DOHH2 (cell line): ENCODE measurements around the gene CACNA2D3.

ENCODE experiments used
- H3F3A ChIP-seq: fragments of 200-600 bp; sonication (generic), shearing (Covaris generic); 2 replicates; pipeline ENCODE4 v1.6.0; 2016; ENCODE audit warnings: antibody characterized with exemption, mild to moderate bottlenecking; ENCODE audit not compliant: control insufficient read depth, insufficient read depth
- H3K27ac ChIP-seq: fragments of 200-600 bp; sonication (generic); 2 replicates; pipeline ENCODE4 v1.5.1; 2014; ENCODE audit warnings: low read depth, mild to moderate bottlenecking, low read length, moderate library complexity
- H3K27me3 ChIP-seq: fragments of 200-600 bp; sonication (generic); 2 replicates; pipeline ENCODE4 v1.6.1; 2014; ENCODE audit warnings: mild to moderate bottlenecking, low read length, mixed read lengths; ENCODE audit not compliant: control insufficient read depth
- H3K36me3 ChIP-seq: fragments of 200-600 bp; sonication (generic); 2 replicates; pipeline ENCODE4 v1.6.1; 2014; ENCODE audit warnings: mild to moderate bottlenecking, low read length, moderate library complexity, mixed read lengths; ENCODE audit not compliant: control insufficient read depth
- H3K4me1 ChIP-seq: fragments of 200-600 bp; sonication (generic); 2 replicates; pipeline ENCODE4 v1.6.1; 2014; ENCODE audit warnings: mild to moderate bottlenecking, low read length, mixed read lengths; ENCODE audit not compliant: control insufficient read depth
- H3K4me2 ChIP-seq: fragments of 200-600 bp; sonication (generic); 2 replicates; pipeline ENCODE4 v1.6.0; 2014; ENCODE audit warnings: mild to moderate bottlenecking, low read length, moderate library complexity
- H3K4me3 ChIP-seq: fragments of 200-600 bp; sonication (generic); 2 replicates; pipeline ENCODE4 v1.5.1; 2014; ENCODE audit warnings: mild to moderate bottlenecking, low read length, mixed read lengths
- H3K79me2 ChIP-seq: fragments of 200-600 bp; sonication (generic); 2 replicates; pipeline ENCODE4 v1.6.1; 2014; ENCODE audit warnings: mild to moderate bottlenecking, low read length, mixed read lengths; ENCODE audit not compliant: control insufficient read depth
- H3K9me2 ChIP-seq: fragments of 200-600 bp; sonication (generic); replicated peaks from 2 replicates; pipeline ENCODE4 v1.6.1; 2014; ENCODE audit warnings: mild to moderate bottlenecking, low read length, mixed read lengths; ENCODE audit not compliant: control insufficient read depth
- H3K9me3 ChIP-seq: fragments of 200-600 bp; sonication (generic); 2 replicates; pipeline ENCODE4 v1.6.1; 2014; ENCODE audit warnings: antibody characterized with exemption, low read length, mixed read lengths; ENCODE audit not compliant: control insufficient read depth, insufficient read depth
- H4K20me1 ChIP-seq: fragments of 200-600 bp; sonication (generic); 2 replicates; pipeline ENCODE4 v1.6.0; 2014; ENCODE audit warnings: low read depth, mild to moderate bottlenecking, antibody characterized with exemption, low read length, moderate library complexity; ENCODE audit not compliant: control insufficient read depth, insufficient read depth
- EZH2phosphoT487 ChIP-seq: fragments of 200-600 bp; sonication (generic); IDR thresholded peaks from 2 replicates; pipeline ENCODE4 v1.6.1; 2017; ENCODE audit warnings: borderline replicate concordance, mild to moderate bottlenecking, antibody characterized with exemption, low read length, moderate library complexity, mixed read lengths
- TF ChIP-seq, protein P1 (sequence below): fragments of 200-600 bp; sonication (generic); IDR thresholded peaks from one replicate; pipeline ENCODE4 v1.5.1; 2014; ENCODE audit warnings: antibody characterized with exemption, mild to moderate bottlenecking, low read depth, low read length; ENCODE audit not compliant: poor library complexity, severe bottlenecking

Gene CACNA2D3

DNA sequence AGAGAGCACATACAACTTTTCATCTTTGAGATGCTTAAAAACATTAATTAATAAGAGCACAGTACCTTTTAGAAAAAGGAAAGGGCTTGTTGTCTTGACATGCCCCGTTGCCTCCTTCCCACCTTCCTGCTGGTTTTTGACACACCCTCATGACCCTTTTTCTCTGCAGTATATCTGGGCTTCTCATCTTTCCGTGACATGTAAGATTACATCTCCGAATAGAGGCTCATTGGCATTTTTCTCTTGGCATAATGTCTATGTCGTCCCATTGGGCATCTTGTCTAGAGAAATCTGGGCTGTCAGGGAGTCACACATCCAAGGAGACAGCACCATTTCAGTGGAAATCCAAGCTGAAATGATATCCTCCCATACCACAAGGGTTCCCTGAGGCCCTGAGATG, 741.4 kb downstream of the CACNA2D3 start:
- TF ChIP-seq, protein P1, sequence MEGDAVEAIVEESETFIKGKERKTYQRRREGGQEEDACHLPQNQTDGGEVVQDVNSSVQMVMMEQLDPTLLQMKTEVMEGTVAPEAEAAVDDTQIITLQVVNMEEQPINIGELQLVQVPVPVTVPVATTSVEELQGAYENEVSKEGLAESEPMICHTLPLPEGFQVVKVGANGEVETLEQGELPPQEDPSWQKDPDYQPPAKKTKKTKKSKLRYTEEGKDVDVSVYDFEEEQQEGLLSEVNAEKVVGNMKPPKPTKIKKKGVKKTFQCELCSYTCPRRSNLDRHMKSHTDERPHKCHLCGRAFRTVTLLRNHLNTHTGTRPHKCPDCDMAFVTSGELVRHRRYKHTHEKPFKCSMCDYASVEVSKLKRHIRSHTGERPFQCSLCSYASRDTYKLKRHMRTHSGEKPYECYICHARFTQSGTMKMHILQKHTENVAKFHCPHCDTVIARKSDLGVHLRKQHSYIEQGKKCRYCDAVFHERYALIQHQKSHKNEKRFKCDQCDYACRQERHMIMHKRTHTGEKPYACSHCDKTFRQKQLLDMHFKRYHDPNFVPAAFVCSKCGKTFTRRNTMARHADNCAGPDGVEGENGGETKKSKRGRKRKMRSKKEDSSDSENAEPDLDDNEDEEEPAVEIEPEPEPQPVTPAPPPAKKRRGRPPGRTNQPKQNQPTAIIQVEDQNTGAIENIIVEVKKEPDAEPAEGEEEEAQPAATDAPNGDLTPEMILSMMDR = no peak
- TF ChIP-seq EZH2phosphoT487 = no peak
- no peak overlapping the region for H3K4me2 ChIP-seq
- H3K9me2 ChIP-seq = no peaks in the 10 kb centered on the region
- no peak overlapping the region for H3K4me3 ChIP-seq
- no peaks in the 10 kb centered on the region for H4K20me1 ChIP-seq
- no peak overlapping the region for H3K27ac ChIP-seq
- no peaks in the 10 kb centered on the region for H3F3A ChIP-seq
- no peaks in the 10 kb centered on the region for H3K27me3 ChIP-seq
- no peaks in the 10 kb centered on the region for H3K9me3 ChIP-seq
- no peaks in the 10 kb centered on the region for H3K36me3 ChIP-seq
- H3K79me2 ChIP-seq = no peaks in the 10 kb centered on the region
- H3K4me1 ChIP-seq = no peaks in the 10 kb centered on the region

DNA sequence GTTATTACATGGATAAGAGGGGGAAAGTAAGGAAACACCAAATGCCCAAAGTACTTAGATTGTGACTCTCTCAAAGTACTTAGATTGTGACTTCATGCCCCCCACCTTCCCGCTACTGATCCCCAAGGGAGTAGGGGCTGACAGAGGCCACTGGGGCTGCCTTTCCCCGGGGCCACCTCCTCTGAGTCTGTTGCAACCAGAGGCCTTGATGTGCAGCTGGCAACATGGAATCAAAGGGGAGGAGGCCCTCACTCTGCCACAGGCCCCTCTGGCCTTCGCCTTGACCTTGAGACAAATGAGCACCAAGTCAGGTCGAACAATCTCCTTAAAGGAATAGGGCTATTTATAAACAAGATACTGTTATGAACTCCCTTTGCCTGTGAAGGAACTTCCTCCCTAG, 743.0 kb downstream of the CACNA2D3 start:
- no peak overlapping the region for H3K4me2 ChIP-seq
- no peak for TF ChIP-seq EZH2phosphoT487
- TF ChIP-seq, protein P1 = no peak
- no peaks in the 10 kb centered on the region for H3K9me2 ChIP-seq
- H3K27me3 ChIP-seq = no peaks in the 10 kb centered on the region
- H3F3A ChIP-seq = no peaks in the 10 kb centered on the region
- no peak overlapping the region for H3K4me3 ChIP-seq
- H3K36me3 ChIP-seq = no peaks in the 10 kb centered on the region
- H3K4me1 ChIP-seq = no peaks in the 10 kb centered on the region
- no peaks in the 10 kb centered on the region for H3K79me2 ChIP-seq
- H3K27ac ChIP-seq = no peak overlapping the region
- no peaks in the 10 kb centered on the region for H3K9me3 ChIP-seq
- H4K20me1 ChIP-seq = no peaks in the 10 kb centered on the region

DNA sequence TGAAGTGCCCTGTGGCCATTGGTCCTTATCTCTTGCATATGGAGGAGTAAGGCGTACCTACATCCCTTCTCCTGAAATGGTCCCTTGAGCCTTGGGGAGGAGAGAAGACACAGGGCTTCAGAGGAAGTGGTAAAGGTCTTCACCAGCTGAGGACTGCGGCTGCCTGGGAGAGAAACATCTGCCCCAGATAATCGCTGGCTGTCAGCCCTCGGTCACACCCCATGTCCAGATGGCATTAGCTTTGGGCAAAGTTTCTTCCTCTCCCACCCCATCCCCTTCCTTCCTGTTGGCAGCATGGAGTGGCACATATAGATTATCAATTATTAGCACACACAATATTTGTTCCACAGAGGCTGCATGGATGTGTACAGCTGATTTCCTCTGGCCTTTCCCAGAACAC, 743.9 kb downstream of the CACNA2D3 start:
- Histone ChIP-seq H3K4me1 (no peaks in the 10 kb centered on the region), H3K27me3 (no peaks in the 10 kb centered on the region), H3K9me3 (no peaks in the 10 kb centered on the region), H3K79me2 (no peaks in the 10 kb centered on the region), H3F3A (no peaks in the 10 kb centered on the region), H3K36me3 (no peaks in the 10 kb centered on the region), H3K4me3 (no peak overlapping the region), H3K4me2 (no peak overlapping the region), H3K9me2 (no peaks in the 10 kb centered on the region), H4K20me1 (no peaks in the 10 kb centered on the region), H3K27ac (no peak overlapping the region)
- no peak for TF ChIP-seq EZH2phosphoT487

DNA sequence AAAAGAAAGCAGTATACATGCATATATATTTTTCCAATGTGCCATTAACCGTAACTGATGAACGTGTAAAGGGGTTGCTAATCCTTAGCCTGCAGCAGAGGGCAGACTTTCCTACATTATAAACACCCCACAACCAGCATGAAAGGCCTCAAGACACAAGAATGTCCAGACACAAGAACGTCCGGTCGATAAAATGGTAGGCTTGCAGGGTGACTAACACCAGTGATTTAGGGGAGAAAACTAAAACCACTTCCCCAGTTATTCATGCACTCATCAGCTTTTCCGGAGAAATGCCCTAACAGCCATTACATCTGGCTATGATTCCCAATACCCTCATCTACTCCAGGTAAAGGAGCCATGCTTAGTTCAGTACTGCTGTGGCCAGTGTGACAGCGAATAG, 748.1 kb downstream of the CACNA2D3 start:
- Histone ChIP-seq H3K27ac (no peak overlapping the region), H3K4me3 (no peak overlapping the region), H3K79me2 (no peaks in the 10 kb centered on the region), H3K4me2 (no peak overlapping the region), H3K9me2 (no peaks in the 10 kb centered on the region), H3K4me1 (no peaks in the 10 kb centered on the region), H4K20me1 (no peaks in the 10 kb centered on the region), H3K9me3 (no peaks in the 10 kb centered on the region), H3K27me3 (no peaks in the 10 kb centered on the region), H3F3A (no peaks in the 10 kb centered on the region), H3K36me3 (no peaks in the 10 kb centered on the region)
- TF ChIP-seq, protein P1 = no peak
- no peak for TF ChIP-seq EZH2phosphoT487
